ENCODE measurements around the gene KRTAP5-8.

GRCh38 chr11:71507102-71507501, 30.7 kb upstream of the KRTAP5-8 start:
- TF ChIP-seq POLR2A (IDR thresholded peaks at IDR 0.05) (no peak), POLR2AphosphoS5 (IDR thresholded peaks at IDR 0.05; ENCODE audit: insufficient read depth in 1 of 2, low read depth in 1 of 2) (no peak)
- TF ChIP-seq, protein P1, sequence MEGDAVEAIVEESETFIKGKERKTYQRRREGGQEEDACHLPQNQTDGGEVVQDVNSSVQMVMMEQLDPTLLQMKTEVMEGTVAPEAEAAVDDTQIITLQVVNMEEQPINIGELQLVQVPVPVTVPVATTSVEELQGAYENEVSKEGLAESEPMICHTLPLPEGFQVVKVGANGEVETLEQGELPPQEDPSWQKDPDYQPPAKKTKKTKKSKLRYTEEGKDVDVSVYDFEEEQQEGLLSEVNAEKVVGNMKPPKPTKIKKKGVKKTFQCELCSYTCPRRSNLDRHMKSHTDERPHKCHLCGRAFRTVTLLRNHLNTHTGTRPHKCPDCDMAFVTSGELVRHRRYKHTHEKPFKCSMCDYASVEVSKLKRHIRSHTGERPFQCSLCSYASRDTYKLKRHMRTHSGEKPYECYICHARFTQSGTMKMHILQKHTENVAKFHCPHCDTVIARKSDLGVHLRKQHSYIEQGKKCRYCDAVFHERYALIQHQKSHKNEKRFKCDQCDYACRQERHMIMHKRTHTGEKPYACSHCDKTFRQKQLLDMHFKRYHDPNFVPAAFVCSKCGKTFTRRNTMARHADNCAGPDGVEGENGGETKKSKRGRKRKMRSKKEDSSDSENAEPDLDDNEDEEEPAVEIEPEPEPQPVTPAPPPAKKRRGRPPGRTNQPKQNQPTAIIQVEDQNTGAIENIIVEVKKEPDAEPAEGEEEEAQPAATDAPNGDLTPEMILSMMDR (IDR thresholded peaks at IDR 0.05), result no peak
